22Rv1 (cell line): ENCODE measurements around the gene DCC.

Experiments used
- CTCF ChIP-seq: fragments of 450-650 bp; IDR thresholded peaks from 2 replicates; pipeline ENCODE4 v1.5.1; 2017; ENCODE audit warnings: mild to moderate bottlenecking
- ZFX ChIP-seq: fragments of 450-650 bp; IDR thresholded peaks from 2 replicates; pipeline ENCODE4 v1.6.1; 2017; ENCODE audit warnings: antibody characterized with exemption, borderline replicate concordance

- no peak for TF ChIP-seq CTCF
- no peak for TF ChIP-seq ZFX
Measured at GRCh38 chr18:52691841-52692240, 351.8 kb downstream of the DCC start.
